ENCODE data around the gene RNF144A. TPM values are rescaled to one million over a fixed set of nuclear protein-coding genes. Genes with fewer than 3 reads are reported as not detected.

The RNF144A gene
- polyA plus RNA-seq, 1 experiment: 0.12 TPM

DNA sequence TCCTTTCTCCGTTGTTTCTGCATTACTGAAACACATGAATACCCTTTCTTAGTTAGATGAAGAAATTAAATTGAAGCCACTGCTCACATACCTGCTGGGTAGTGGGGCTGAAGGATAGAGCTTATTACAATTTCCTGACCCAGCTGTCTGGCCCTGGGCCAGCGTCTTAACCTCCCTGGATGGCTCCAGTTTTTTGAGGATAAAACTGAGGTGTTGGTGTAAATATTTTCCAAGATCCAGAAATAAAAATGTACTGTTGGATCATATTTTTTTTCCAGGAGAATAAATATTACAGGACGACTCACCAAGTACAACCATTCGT lies 3.5 kb downstream of the RNF144A start:
- TF ChIP-seq, protein P1, sequence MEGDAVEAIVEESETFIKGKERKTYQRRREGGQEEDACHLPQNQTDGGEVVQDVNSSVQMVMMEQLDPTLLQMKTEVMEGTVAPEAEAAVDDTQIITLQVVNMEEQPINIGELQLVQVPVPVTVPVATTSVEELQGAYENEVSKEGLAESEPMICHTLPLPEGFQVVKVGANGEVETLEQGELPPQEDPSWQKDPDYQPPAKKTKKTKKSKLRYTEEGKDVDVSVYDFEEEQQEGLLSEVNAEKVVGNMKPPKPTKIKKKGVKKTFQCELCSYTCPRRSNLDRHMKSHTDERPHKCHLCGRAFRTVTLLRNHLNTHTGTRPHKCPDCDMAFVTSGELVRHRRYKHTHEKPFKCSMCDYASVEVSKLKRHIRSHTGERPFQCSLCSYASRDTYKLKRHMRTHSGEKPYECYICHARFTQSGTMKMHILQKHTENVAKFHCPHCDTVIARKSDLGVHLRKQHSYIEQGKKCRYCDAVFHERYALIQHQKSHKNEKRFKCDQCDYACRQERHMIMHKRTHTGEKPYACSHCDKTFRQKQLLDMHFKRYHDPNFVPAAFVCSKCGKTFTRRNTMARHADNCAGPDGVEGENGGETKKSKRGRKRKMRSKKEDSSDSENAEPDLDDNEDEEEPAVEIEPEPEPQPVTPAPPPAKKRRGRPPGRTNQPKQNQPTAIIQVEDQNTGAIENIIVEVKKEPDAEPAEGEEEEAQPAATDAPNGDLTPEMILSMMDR (IDR thresholded peaks at IDR 0.05; ENCODE audit: insufficient read depth, low read depth, low read length): no peak
- ChIA-PET POLR2A (no interaction called here), CTCF (no interaction called here)
- H3K36me3 ChIP-seq (ENCODE audit: control insufficient read depth, insufficient read depth, low read length): no peaks in the 10 kb centered on the region
- DNase-seq (ENCODE audit: low read depth): no peak
- H3K4me3 ChIP-seq (ENCODE audit: low read depth, low read length): no peak overlapping the region
- H3K27me3 ChIP-seq (ENCODE audit: control insufficient read depth, insufficient read depth, low read length): peaks cover 6% of the 10 kb centered on the region

DNA sequence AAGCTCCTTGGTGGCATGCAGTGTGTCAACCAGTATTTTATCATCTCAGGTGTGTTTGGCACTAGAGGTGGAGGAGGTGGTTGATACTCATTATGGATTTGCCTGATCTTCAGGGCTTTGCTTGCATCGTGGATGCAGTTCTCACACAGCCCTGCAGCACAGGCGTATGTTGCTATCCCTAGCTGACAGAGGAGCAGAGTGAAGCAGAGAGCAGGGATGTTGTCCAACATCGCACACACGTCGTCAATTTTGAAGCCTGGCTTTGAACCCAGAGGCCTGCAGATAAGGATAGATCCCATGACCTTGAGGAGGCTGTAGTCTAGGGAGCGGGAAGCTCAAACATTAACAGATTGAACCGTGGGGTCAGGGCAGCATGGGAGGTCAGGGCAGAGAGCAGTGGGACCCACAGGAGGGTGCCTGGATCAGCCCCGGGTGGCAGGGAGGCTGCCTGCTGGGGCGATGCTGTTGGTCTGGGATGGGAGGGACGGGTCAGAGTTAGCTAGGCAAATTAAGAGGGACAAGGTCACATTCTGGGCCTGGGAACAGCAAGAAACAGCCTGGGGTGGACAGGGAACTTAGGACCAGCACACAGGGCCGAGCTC lies 4.2 kb downstream of the RNF144A start:
- ChIA-PET POLR2A (no interaction called here), CTCF (no interaction called here)
- TF ChIP-seq, protein P1 (IDR thresholded peaks at IDR 0.05; ENCODE audit: insufficient read depth, low read depth, low read length): no peak
- no peaks in the 10 kb centered on the region for H3K36me3 ChIP-seq (ENCODE audit: control insufficient read depth, insufficient read depth, low read length)
- DNase-seq (ENCODE audit: low read depth): no peak
- no peak overlapping the region for H3K4me3 ChIP-seq (ENCODE audit: low read depth, low read length)
- peaks cover 6% of the 10 kb centered on the region for H3K27me3 ChIP-seq (ENCODE audit: control insufficient read depth, insufficient read depth, low read length)

DNA sequence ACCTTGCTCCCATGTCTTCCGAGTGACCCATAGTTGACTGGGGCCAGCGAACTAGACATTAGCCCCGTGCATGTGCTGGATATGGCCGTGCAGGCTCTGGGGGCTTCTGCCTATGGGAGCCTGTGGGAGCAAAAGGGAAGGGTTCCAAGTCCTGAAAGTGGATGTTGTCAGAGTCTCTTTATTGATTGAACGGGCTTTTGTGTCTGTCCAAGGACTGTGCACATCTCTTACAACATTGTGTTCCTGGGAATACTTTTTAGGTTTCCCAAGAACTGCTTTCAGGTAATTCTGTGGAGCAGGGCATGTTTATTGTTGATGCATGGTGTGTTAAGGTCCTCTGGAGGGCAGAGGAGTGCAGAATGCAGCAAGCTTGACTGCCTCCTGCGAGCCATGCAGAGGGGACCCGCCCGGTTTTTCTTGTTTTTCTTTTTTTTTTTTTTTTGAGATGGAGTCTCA lies 5.0 kb downstream of the RNF144A start:
- CTCF ChIA-PET: no interaction called here
- TF ChIP-seq, protein P1 (IDR thresholded peaks at IDR 0.05; ENCODE audit: insufficient read depth, low read depth, low read length): no peak

DNA sequence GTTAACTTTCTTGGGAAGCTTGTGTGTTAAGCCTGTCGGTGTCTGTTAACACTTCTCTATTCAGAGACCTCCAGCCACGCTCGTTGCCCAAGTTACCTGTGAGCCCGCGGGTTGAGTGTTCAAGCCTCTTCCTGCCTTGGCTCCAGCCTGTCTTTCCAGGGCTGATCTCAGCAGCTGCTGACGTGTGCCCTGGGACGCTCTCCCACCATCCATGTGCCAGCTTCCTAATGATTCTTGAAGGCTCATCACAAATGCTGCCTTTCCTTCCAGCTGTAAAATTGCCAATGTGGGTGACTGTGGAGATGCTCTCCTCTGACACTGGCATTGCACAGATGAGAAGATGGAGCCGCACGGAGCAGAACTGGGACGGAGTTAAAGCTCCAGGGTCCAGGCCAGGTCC lies 6.1 kb downstream of the RNF144A start:
- POLR2A ChIA-PET: no interaction called here
- Histone ChIP-seq H3K4me3 (ENCODE audit: low read depth, low read length) (no peak overlapping the region), H3K27me3 (ENCODE audit: control insufficient read depth, insufficient read depth, low read length) (peaks cover 3% of the 10 kb centered on the region), H3K36me3 (ENCODE audit: control insufficient read depth, insufficient read depth, low read length) (no peaks in the 10 kb centered on the region)
- no peak for DNase-seq (ENCODE audit: low read depth)
- CTCF ChIA-PET: no interaction called here
- TF ChIP-seq, protein P1 (IDR thresholded peaks at IDR 0.05; ENCODE audit: insufficient read depth, low read depth, low read length): no peak

More for the DNA sequence above, 5.0 kb downstream of the RNF144A start:
- no peak for DNase-seq (ENCODE audit: low read depth)
- POLR2A ChIA-PET: no interaction called here
- Histone ChIP-seq H3K36me3 (ENCODE audit: control insufficient read depth, insufficient read depth, low read length) (no peaks in the 10 kb centered on the region), H3K4me3 (ENCODE audit: low read depth, low read length) (no peak overlapping the region), H3K27me3 (ENCODE audit: control insufficient read depth, insufficient read depth, low read length) (peaks cover 3% of the 10 kb centered on the region)

DNA sequence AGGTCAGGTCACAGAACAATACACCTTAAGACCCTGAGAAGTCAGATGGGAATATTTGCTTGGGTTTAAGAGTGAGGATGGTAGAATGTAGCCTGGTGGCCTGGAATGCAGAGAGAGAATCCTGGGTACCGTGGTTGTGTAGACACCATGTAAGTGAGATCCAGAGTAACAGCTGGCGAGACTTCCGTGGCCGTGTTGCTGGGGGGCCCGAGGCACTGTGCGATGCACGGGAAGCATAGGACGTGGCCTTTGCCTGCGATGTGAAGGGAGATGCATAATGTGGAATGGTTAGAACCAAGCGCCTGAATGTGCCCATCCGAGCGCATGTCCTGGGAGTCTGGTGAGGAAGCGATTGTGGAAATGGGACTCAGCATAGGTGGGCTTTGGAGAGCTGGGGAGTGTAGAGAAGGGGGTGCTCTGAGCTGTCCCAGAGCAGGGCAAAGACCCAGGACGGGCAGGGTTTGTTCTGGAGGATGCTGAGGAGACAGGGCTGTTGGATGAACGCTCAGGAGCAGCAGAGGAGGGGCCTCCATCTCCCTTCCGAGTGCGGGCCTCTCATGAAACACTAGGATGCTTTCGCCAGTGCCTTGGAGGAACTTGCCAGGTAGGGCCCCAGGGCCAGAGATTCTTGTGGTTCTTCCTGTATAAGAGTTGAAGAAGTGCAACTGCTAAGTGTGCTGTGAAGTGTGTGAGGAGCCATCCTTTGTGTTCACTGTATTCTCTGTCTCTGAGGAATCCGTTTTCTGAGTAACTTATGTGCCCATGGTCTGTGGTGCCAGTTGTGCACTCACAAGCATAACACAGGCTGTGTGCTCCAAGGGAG lies 7.1 kb downstream of the RNF144A start:
- Histone ChIP-seq H3K36me3 (ENCODE audit: control insufficient read depth, insufficient read depth, low read length) (no peaks in the 10 kb centered on the region), H3K27me3 (ENCODE audit: control insufficient read depth, insufficient read depth, low read length) (no peaks in the 10 kb centered on the region), H3K4me3 (ENCODE audit: low read depth, low read length) (no peak overlapping the region)
- POLR2A ChIA-PET: no interaction called here
- DNase-seq (ENCODE audit: low read depth): no peak
- CTCF ChIA-PET: no interaction called here
- TF ChIP-seq, protein P1 (IDR thresholded peaks at IDR 0.05; ENCODE audit: insufficient read depth, low read depth, low read length): no peak

All from BJ (cell line).